GM18520 (cell line): ENCODE measurements around the gene PARD3B.
"Not testable (repeated sequence)": the region's sequence is repeated elsewhere in the genome, so short reads cannot be mapped to it uniquely, and the experiment has no call there.

ENCODE experiments used
- ATAC-seq: cut with Tn5 transposase; IDR thresholded peaks from one replicate; pipeline ENCODE4 v1.9.1; 2021; ENCODE audit not compliant: unreplicated experiment

PARD3B gene

GRCh38 chr2:204538182-204539018 lies 6.9 kb upstream of the PARD3B start:
- ATAC-seq, result no peak

GRCh38 chr2:204539019-204539385 lies 6.3 kb upstream of the PARD3B start:
- no peak for ATAC-seq

- ATAC-seq, result no peak
Observed at GRCh38 chr2:204541637-204542036, 3.6 kb upstream of the PARD3B start.

- ATAC-seq, result no peak
Observed at GRCh38 chr2:204542982-204543608, 2.2 kb upstream of the PARD3B start.

GRCh38 chr2:204545861-204546735 lies 823 bp downstream of the PARD3B start:
- no peak for ATAC-seq

GRCh38 chr2:204550751-204551511 lies 5.7 kb downstream of the PARD3B start:
- no peak for ATAC-seq

- no peak for ATAC-seq
Observed at GRCh38 chr2:204551512-204551863, 6.2 kb downstream of the PARD3B start.

- ATAC-seq, result no peak
Observed at GRCh38 chr2:204557604-204558003, 12.3 kb downstream of the PARD3B start.

GRCh38 chr2:204559358-204559757 lies 14.1 kb downstream of the PARD3B start:
- not testable (repeated sequence) for ATAC-seq

- no peak for ATAC-seq
Observed at GRCh38 chr2:204560902-204561301, 15.6 kb downstream of the PARD3B start.

- ATAC-seq, result no peak
Observed at GRCh38 chr2:204561771-204562170, 16.5 kb downstream of the PARD3B start.

- ATAC-seq, result no peak
Observed at GRCh38 chr2:204566439-204566838, 21.2 kb downstream of the PARD3B start.

- ATAC-seq, result no peak
Observed at GRCh38 chr2:204570421-204570820, 25.1 kb downstream of the PARD3B start.

GRCh38 chr2:204571041-204571440 lies 25.8 kb downstream of the PARD3B start:
- no peak for ATAC-seq

- ATAC-seq, result no peak
Observed at GRCh38 chr2:204571911-204572310, 26.6 kb downstream of the PARD3B start.

GRCh38 chr2:204573221-204573620 lies 27.9 kb downstream of the PARD3B start:
- ATAC-seq, result no peak

- ATAC-seq, result no peak
Observed at GRCh38 chr2:204574486-204574885, 29.2 kb downstream of the PARD3B start.

- no peak for ATAC-seq
Observed at GRCh38 chr2:204575463-204575862, 30.2 kb downstream of the PARD3B start.

GRCh38 chr2:204576362-204576979 lies 31.2 kb downstream of the PARD3B start:
- no peak for ATAC-seq

- no peak for ATAC-seq
Observed at GRCh38 chr2:204578928-204579598, 33.8 kb downstream of the PARD3B start.
